Fibroblast of skin of back (primary cell): ENCODE data around the gene SERBP1.
"Not testable (repeated sequence)": the region's sequence is repeated elsewhere in the genome, so short reads cannot be mapped to it uniquely, and the experiment has no call there.

ENCODE experiments used
- DNase-seq: peaks from one replicate; pipeline ENCODE4 v3.0.0-alpha.2; 2013

Gene SERBP1

GRCh38 chr1:67440339-67440738 is 10.1 kb upstream of the SERBP1 start:
- peak; percentile 57 for DNase-seq

GRCh38 chr1:67439277-67440029 is 9.3 kb upstream of the SERBP1 start:
- DNase-seq: no peak

- no peak for DNase-seq
These were observed 7.8 kb upstream of the SERBP1 start for GRCh38 chr1:67437961-67438360.

- no peak for DNase-seq
These were observed 6.4 kb upstream of the SERBP1 start for GRCh38 chr1:67436511-67437055.

GRCh38 chr1:67434491-67434890 is 4.3 kb upstream of the SERBP1 start:
- DNase-seq: no peak

- DNase-seq: no peak
These were observed 3.6 kb upstream of the SERBP1 start for GRCh38 chr1:67433837-67434236.

GRCh38 chr1:67432745-67433144 is 2.5 kb upstream of the SERBP1 start:
- no peak for DNase-seq

GRCh38 chr1:67431869-67432578 is 1.8 kb upstream of the SERBP1 start:
- DNase-seq: no peak

- DNase-seq: no peak
These were observed 1.1 kb upstream of the SERBP1 start for GRCh38 chr1:67431156-67431765.

GRCh38 chr1:67429528-67430357 is 459 bp downstream of the SERBP1 start:
- DNase-seq: peak; percentile 33

- peak; percentile 20 for DNase-seq
These were observed 1.1 kb downstream of the SERBP1 start for GRCh38 chr1:67429011-67429527.

- DNase-seq: no peak
These were observed 2.3 kb downstream of the SERBP1 start for GRCh38 chr1:67427947-67428346.

GRCh38 chr1:67427465-67427864 is 2.7 kb downstream of the SERBP1 start:
- DNase-seq: no peak

GRCh38 chr1:67420835-67421492 is 9.2 kb downstream of the SERBP1 start:
- no peak for DNase-seq

GRCh38 chr1:67418839-67419586 is 11.2 kb downstream of the SERBP1 start:
- DNase-seq: no peak

GRCh38 chr1:67417733-67418132 is 12.5 kb downstream of the SERBP1 start:
- not testable (repeated sequence) for DNase-seq

- DNase-seq: no peak
These were observed 15.2 kb downstream of the SERBP1 start for GRCh38 chr1:67415041-67415440.

GRCh38 chr1:67414574-67414973 is 15.6 kb downstream of the SERBP1 start:
- no peak for DNase-seq

- not testable (repeated sequence) for DNase-seq
These were observed 17.1 kb downstream of the SERBP1 start for GRCh38 chr1:67413101-67413500.

- DNase-seq: no peak
These were observed 22.1 kb downstream of the SERBP1 start for GRCh38 chr1:67408148-67408547.

GRCh38 chr1:67407498-67407897 is 22.7 kb downstream of the SERBP1 start:
- DNase-seq: no peak
